CD4-positive, alpha-beta T cell (primary cell): Measurements from ENCODE around the gene SMC6. TPM values are rescaled to one million over a fixed set of nuclear protein-coding genes. Genes with fewer than 3 reads are reported as not detected.

Experiments used
- ATAC-seq: fragments of 200-7000 bp; cut with Tn5 transposase; one replicate; pipeline ENCODE4 v1.10.0; 2022; ENCODE audit warnings: mild to moderate bottlenecking; ENCODE audit not compliant: poor library complexity
- CTCF ChIA-PET: fragments of 350-600 bp; sonication (Branson Sonifier 250); formaldehyde crosslinking; loops from one replicate; lab custom pipeline; 2021; ENCODE audit warnings: antibody characterized with exemption, inconsistent platforms; lab: Charles Lee
- POLR2A ChIA-PET: fragments of 350-600 bp; sonication (Branson Sonifier 250); formaldehyde crosslinking; loops from one replicate; lab custom pipeline; 2021; ENCODE audit warnings: antibody characterized with exemption, inconsistent platforms; lab: Charles Lee
- DNase-seq, 14 experiments: peaks; one replicate each; pipeline ENCODE4 v3.0.0-alpha.2; 2013 to 2020; ENCODE audit warnings: mixed read lengths in 2 of 14
- H3K27ac ChIP-seq, 2 donors: one replicate each; pipeline versions ENCODE4 v1.5.1 to v1.7.0; 2013; ENCODE audit warnings: low read length in 2 of 2, low read depth in 1 of 2, mild to moderate bottlenecking in 1 of 2
- H3K27me3 ChIP-seq, 2 experiments: 1 replicate in 1 of 2; 2 replicates in 1 of 2; pipeline versions ENCODE4 v1.6.1 to v1.7.0; 2013; ENCODE audit warnings: low read length in 2 of 2, control low read depth in 1 of 2, mild to moderate bottlenecking in 1 of 2, moderate library complexity in 1 of 2; ENCODE audit not compliant: insufficient read depth in 2 of 2, control insufficient read depth in 1 of 2
- H3K36me3 ChIP-seq: one replicate; pipeline ENCODE4 v1.6.1; 2013; ENCODE audit warnings: low read length, control low read depth; ENCODE audit not compliant: insufficient read depth
- H3K4me1 ChIP-seq: one replicate; pipeline ENCODE4 v1.6.1; 2013; ENCODE audit warnings: low read length, control low read depth; ENCODE audit not compliant: insufficient read depth
- H3K4me3 ChIP-seq: one replicate; pipeline ENCODE4 v1.5.1; 2013; ENCODE audit warnings: mild to moderate bottlenecking, low read length, moderate library complexity
- H3K9me3 ChIP-seq, 2 experiments: 1 replicate in 1 of 2; 2 replicates in 1 of 2; pipeline versions ENCODE4 v1.6.1 to v1.7.0; 2013; ENCODE audit warnings: low read length in 2 of 2, mild to moderate bottlenecking in 2 of 2, control low read depth in 1 of 2, moderate library complexity in 1 of 2; ENCODE audit not compliant: control insufficient read depth in 1 of 2, insufficient read depth in 1 of 2
- H3K27ac Mint-ChIP-seq: one replicate; pipeline ENCODE4 v1.8.0; 2020; ENCODE audit warnings: mixed read lengths
- H3K27me3 Mint-ChIP-seq: one replicate; pipeline ENCODE4 v1.8.0; 2021; ENCODE audit warnings: mixed read lengths
- H3K36me3 Mint-ChIP-seq: one replicate; pipeline ENCODE4 v1.8.0; 2021; ENCODE audit warnings: low read depth, mixed read lengths
- H3K4me1 Mint-ChIP-seq: one replicate; pipeline ENCODE4 v1.8.0; 2021; ENCODE audit warnings: low read depth, mixed read lengths
- H3K4me3 Mint-ChIP-seq: one replicate; pipeline ENCODE4 v1.8.0; 2020; ENCODE audit warnings: mild to moderate bottlenecking, mixed read lengths
- H3K9me3 Mint-ChIP-seq: one replicate; pipeline ENCODE4 v1.8.0; 2020; ENCODE audit warnings: mixed read lengths
- CTCF ChIP-seq: fragments of 200-600 bp; IDR thresholded peaks from one replicate; pipeline ENCODE4 v1.8.0; 2022; ENCODE audit warnings: antibody characterized with exemption, mild to moderate bottlenecking
- intact Hi-C, 2 experiments: fragments of 100-400 bp; cut with DNase I in 1 of 2; cut with micrococcal nuclease in 1 of 2; formaldehyde crosslinking; loops; one replicate each; pipeline versions ENCODE4 v1.15.1 to v1.9.0; 2023 to 2025; cut with DNase I, micrococcal nuclease
- total RNA-seq, 174 experiments: library from RNA in 2 of 174; stranded (reverse) in 2 of 174; gene quantifications; one replicate each; pipeline ENCODE4 v1.2.3 and lab custom pipeline; 2021 to 2026

Gene SMC6
- total RNA-seq, 2 experiments from 2014 or later, result 7.1 to 7.8 TPM

GRCh38 chr2:17637131-17637906, 116.3 kb downstream of the SMC6 start:
- Histone ChIP-seq H3K4me3 (no peak overlapping the region), H3K36me3 (no peaks in the 10 kb centered on the region), H3K27me3 (peaks cover 0 to 2% of the 10 kb centered on the region in 2 experiments), H3K27ac (no peak overlapping the region), H3K4me1 (no peaks in the 10 kb centered on the region), H3K9me3 (no peaks in the 10 kb centered on the region)
- CTCF ChIA-PET, result no interaction called here
- Mint-ChIP-seq H3K4me1 (no peaks in the 10 kb centered on the region), H3K27me3 (no peaks in the 10 kb centered on the region), H3K4me3 (no peak overlapping the region), H3K27ac (no peak overlapping the region), H3K9me3 (no peaks in the 10 kb centered on the region), H3K36me3 (no peaks in the 10 kb centered on the region)
- intact Hi-C loops, result no loop called here
- ATAC-seq (no peak), DNase-seq (no peak)
- TF ChIP-seq CTCF, result no peak
- POLR2A ChIA-PET, result no interaction called here

- no peaks in the 10 kb centered on the region for H3K36me3 ChIP-seq
- H3K4me1 Mint-ChIP-seq, result no peaks in the 10 kb centered on the region
- H3K27me3 ChIP-seq, result peaks cover 0 to 2% of the 10 kb centered on the region in 2 experiments
- no peak overlapping the region for H3K4me3 ChIP-seq
- CTCF ChIA-PET, result no interaction called here
- H3K9me3 Mint-ChIP-seq, result no peaks in the 10 kb centered on the region
- POLR2A ChIA-PET, result no interaction called here
- no peak for TF ChIP-seq CTCF
- H3K27me3 Mint-ChIP-seq, result no peaks in the 10 kb centered on the region
- no peak overlapping the region for H3K27ac ChIP-seq
- intact Hi-C loops, result no loop called here
- H3K4me3 Mint-ChIP-seq, result no peak overlapping the region
- no peaks in the 10 kb centered on the region for H3K9me3 ChIP-seq
- no peak for DNase-seq
- no peak for ATAC-seq
- H3K27ac Mint-ChIP-seq, result no peak overlapping the region
- H3K36me3 Mint-ChIP-seq, result no peaks in the 10 kb centered on the region
- no peaks in the 10 kb centered on the region for H3K4me1 ChIP-seq
Observed at GRCh38 chr2:17636257-17636656, 117.4 kb downstream of the SMC6 start.

GRCh38 chr2:17634997-17635396, 118.6 kb downstream of the SMC6 start:
- peaks cover 0 to 2% of the 10 kb centered on the region in 2 experiments for H3K27me3 ChIP-seq
- Mint-ChIP-seq H3K36me3 (no peaks in the 10 kb centered on the region), H3K27ac (no peak overlapping the region), H3K27me3 (no peaks in the 10 kb centered on the region), H3K4me1 (no peaks in the 10 kb centered on the region), H3K9me3 (no peaks in the 10 kb centered on the region), H3K4me3 (no peak overlapping the region)
- H3K4me1 ChIP-seq, result no peaks in the 10 kb centered on the region
- DNase-seq (no peak), ATAC-seq (no peak)
- H3K9me3 ChIP-seq, result no peaks in the 10 kb centered on the region
- H3K27ac ChIP-seq, result no peak overlapping the region
- intact Hi-C loops, result no loop called here
- TF ChIP-seq CTCF, result no peak
- no peak overlapping the region for H3K4me3 ChIP-seq
- ChIA-PET CTCF (no interaction called here), POLR2A (no interaction called here)
- H3K36me3 ChIP-seq, result no peaks in the 10 kb centered on the region
